ENCODE data around the gene ENPP1. TPM values are rescaled to one million over a fixed set of nuclear protein-coding genes. Genes with fewer than 3 reads are reported as not detected.

The ENPP1 gene
- total RNA-seq, 1 experiment from 2014 or later = 6.5 TPM

GRCh38 chr6:131844243-131844841 lies 36.5 kb downstream of the ENPP1 start:
- ATAC-seq (no peak), DNase-seq (ENCODE audit: low read depth, low spot score) (no peak)
- ChIA-PET RAD21 (ENCODE audit: low non-redundant PET in 1 of 2, low total read pairs in 2 of 2, uncharacterized antibody in 2 of 2, unreplicated experiment in 2 of 2) (no interaction called here), POLR2A (no interaction called here), CTCF (no interaction called here)
- Histone ChIP-seq H3K4me1 (ENCODE audit: control insufficient read depth in 1 of 2, insufficient read depth in 2 of 2, low read length in 2 of 2) (no peaks in the 10 kb centered on the region), H3K36me3 (ENCODE audit: control insufficient read depth in 1 of 2, insufficient read depth in 2 of 2, low read length in 2 of 2) (no peaks in the 10 kb centered on the region), H3K9me3 (ENCODE audit: control insufficient read depth in 1 of 2, insufficient read depth in 1 of 2, low read depth in 1 of 2, low read length in 2 of 2) (no peaks in the 10 kb centered on the region), H3K4me3 (replicated peaks in 1 of 2; ENCODE audit: low read depth in 1 of 2, low read length in 2 of 2) (no peak overlapping the region), H3K4me2 (ENCODE audit: low read length) (no peak overlapping the region), H3K9ac (ENCODE audit: low read length) (no peak overlapping the region), H3K27me3 (ENCODE audit: insufficient read depth, low read length) (no peaks in the 10 kb centered on the region), H3K79me2 (ENCODE audit: insufficient read depth, low read length) (no peaks in the 10 kb centered on the region), H2AFZ (ENCODE audit: low read depth, low read length, poor library complexity, severe bottlenecking) (no peak overlapping the region), H4K20me1 (ENCODE audit: insufficient read depth) (no peaks in the 10 kb centered on the region), H3K9me2 (ENCODE audit: insufficient read depth) (no peaks in the 10 kb centered on the region), H3K27ac (ENCODE audit: low read depth, low read length) (no peak overlapping the region)
- intact Hi-C loops (cut with micrococcal nuclease) = no loop called here
- no TSS peak for BruUV-seq (replicated peaks)
- no peak for TF ChIP-seq TCF7L2 (IDR thresholded peaks at IDR 0.05; ENCODE audit: borderline replicate concordance, extremely low read depth, insufficient read depth, insufficient read length)
- TF ChIP-seq CEBPB (IDR thresholded peaks at IDR 0.05; ENCODE audit: low read depth) = no peak
- TF ChIP-seq ZBTB33 (IDR thresholded peaks at IDR 0.05; ENCODE audit: extremely low read depth, insufficient replicate concordance, low read length) = no peak
- TF ChIP-seq ZFX (IDR thresholded peaks at IDR 0.05) = no peak
- TF ChIP-seq POLR2AphosphoS5 (IDR thresholded peaks at IDR 0.05; ENCODE audit: low read depth, low read length) = no peak
- TF ChIP-seq REST (IDR thresholded peaks at IDR 0.05; ENCODE audit: low read depth) = no peak
- no peak for TF ChIP-seq CBX3 (IDR thresholded peaks at IDR 0.05; ENCODE audit: low read depth)
- TF ChIP-seq EZH2 (IDR thresholded peaks at IDR 0.05) = no peak
- TF ChIP-seq, protein P1, sequence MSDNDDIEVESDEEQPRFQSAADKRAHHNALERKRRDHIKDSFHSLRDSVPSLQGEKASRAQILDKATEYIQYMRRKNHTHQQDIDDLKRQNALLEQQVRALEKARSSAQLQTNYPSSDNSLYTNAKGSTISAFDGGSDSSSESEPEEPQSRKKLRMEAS (IDR thresholded peaks at IDR 0.05) = no peak
- TF ChIP-seq SIN3A (IDR thresholded peaks at IDR 0.05; ENCODE audit: low read depth) = no peak
- TF ChIP-seq RAD21 (IDR thresholded peaks at IDR 0.05; ENCODE audit: low read depth) = no peak
- no peak for TF ChIP-seq FOSL1 (IDR thresholded peaks at IDR 0.05; ENCODE audit: low read depth)
- TF ChIP-seq CTCF (IDR thresholded peaks at IDR 0.05 in 2 of 3, conservative IDR thresholded peaks at IDR 0.05 in 1 of 3; ENCODE audit: borderline replicate concordance in 1 of 3, insufficient read depth in 1 of 3, low read depth in 2 of 3, low read length in 2 of 3) = no peak
- TF ChIP-seq YY1 (IDR thresholded peaks at IDR 0.05; ENCODE audit: extremely low read depth, insufficient replicate concordance, low read depth, low read length) = no peak
- TF ChIP-seq ELF1 (IDR thresholded peaks at IDR 0.05; ENCODE audit: borderline replicate concordance, low read depth) = no peak
- TF ChIP-seq, protein P2, sequence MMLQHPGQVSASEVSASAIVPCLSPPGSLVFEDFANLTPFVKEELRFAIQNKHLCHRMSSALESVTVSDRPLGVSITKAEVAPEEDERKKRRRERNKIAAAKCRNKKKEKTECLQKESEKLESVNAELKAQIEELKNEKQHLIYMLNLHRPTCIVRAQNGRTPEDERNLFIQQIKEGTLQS (IDR thresholded peaks at IDR 0.05) = no peak
- TF ChIP-seq JUND (IDR thresholded peaks at IDR 0.05) = no peak
- TF ChIP-seq POLR2A (IDR thresholded peaks at IDR 0.05; ENCODE audit: borderline replicate concordance, extremely low read depth, insufficient read depth, insufficient read length) = no peak
- no peak for TF ChIP-seq EZH2phosphoT487 (IDR thresholded peaks at IDR 0.05; ENCODE audit: borderline replicate concordance)

All from HCT116 (cell line).